ENCODE measurements around the gene NSG2. TPM values are rescaled to one million over a fixed set of nuclear protein-coding genes. Genes with fewer than 3 reads are reported as not detected.
"Not testable (repeated sequence)": the region's sequence is repeated elsewhere in the genome, so short reads cannot be mapped to it uniquely, and the experiment has no call there.

Gene NSG2
- polyA plus RNA-seq, 3 donors = 0.19 to 0.55 (median 0.47) TPM

DNA sequence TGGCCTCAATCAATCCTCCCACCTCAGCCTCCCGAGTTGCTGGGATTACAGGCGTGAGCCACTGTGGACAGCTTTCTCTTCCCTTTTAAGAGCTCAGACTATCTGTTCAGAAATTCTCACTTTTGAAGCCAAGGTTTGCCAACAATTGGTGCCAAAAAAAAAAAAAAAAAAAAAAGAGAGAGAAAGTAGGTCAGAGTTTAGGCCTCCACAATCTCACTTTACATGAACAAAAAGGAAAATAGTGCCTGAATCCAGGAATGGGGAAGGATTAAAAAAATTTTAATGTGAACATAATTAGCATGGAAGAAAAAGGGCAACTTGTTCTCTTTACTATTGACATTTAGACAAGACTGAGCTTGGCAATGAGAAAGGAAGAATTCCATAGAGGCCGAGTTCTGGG lies 94.1 kb downstream of the NSG2 start:
- no peak for DNase-seq (ENCODE audit: extremely low read depth in 1 of 11, low read depth in 9 of 11, low spot score in 4 of 11)

DNA sequence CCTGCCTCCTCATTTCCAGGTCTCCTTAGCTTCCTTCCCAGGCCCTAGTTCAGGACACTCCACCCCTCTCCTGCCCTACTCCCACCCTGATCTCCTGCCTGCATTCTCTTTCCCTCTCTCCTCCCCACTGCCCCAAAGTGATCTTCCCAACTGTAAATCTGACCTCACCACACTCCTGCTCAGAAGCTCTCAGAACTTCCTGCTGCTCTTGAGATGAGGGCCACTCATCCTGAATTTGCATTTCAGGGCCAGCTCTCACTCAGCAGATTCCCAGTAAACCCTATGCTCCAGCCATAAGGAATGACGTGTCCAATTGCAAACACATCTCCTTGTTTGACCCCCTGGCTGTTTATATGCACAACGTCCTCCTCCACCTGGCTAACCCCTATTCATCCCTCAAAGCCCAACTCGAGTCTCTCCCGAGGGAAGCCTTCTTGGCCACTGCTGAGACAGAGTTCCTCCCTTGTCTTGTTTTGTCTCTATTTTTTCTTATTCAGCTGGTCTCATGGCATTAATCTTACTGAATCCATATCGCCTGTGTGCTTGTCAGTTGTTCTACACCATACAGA lies 95.0 kb downstream of the NSG2 start:
- DNase-seq (ENCODE audit: extremely low read depth in 1 of 11, low read depth in 9 of 11, low spot score in 4 of 11) = no peak

DNA sequence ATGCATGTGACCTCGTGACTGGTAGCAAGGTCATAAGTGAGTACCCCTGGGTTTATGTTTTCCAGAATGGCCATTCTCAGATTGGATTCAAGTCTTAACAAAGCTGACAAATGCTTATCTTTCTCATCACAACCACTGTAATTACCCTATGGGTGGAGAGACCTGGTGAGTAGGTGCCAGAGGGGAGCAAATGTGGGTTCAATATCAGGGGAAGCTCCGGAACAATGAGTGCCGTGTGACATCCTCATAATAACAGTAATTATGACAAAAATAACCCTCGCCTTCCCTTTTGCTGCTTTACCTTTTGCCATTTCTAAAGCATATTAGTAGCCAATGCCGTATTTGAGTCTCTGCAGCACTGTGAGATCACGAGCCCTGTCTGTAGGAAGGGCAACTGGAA lies 95.9 kb downstream of the NSG2 start:
- no peak for DNase-seq (ENCODE audit: extremely low read depth in 1 of 11, low read depth in 9 of 11, low spot score in 4 of 11)

DNA sequence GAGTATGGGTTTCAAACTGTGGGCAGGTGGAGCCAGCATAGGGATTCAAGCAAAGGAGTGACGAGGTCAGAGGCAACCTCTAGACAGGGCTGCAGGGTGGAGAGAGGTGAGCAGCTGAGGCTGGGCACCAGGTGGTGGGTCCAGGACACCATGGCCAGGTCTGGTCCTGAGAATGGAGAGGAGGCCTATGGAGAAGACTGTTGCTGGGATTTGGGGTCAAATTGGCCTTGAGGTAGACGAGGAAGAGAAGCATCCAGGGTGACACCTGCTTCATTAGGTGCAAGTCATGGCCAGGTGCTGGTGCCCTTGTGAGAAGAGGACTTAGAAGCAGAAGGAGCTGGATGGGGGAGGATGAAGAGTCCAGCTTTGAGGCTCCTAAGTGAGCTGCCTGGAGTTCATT lies 99.6 kb downstream of the NSG2 start:
- DNase-seq (ENCODE audit: extremely low read depth in 1 of 11, low read depth in 9 of 11, low spot score in 4 of 11) = no peak

DNA sequence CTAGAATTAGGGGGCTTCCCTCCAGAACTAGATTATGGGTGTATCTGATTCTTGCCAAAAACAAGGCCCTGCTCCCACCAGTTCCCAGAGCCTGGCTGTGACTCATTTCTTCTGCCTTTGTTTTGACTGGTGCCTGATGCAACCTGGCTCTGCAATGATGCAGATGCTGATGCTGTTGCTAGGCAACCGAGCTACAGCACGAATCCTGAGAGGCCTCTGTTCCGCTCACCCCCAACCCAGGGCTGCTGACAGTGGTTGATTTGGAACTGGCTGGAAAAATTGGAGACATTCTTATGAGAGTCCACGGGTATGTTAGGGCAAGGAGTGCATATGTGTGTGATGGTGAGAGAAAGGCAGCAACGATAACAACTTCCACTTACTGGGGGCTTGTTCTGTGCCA lies 100.3 kb downstream of the NSG2 start:
- DNase-seq (ENCODE audit: extremely low read depth in 1 of 11, low read depth in 9 of 11, low spot score in 4 of 11) = no peak

DNA sequence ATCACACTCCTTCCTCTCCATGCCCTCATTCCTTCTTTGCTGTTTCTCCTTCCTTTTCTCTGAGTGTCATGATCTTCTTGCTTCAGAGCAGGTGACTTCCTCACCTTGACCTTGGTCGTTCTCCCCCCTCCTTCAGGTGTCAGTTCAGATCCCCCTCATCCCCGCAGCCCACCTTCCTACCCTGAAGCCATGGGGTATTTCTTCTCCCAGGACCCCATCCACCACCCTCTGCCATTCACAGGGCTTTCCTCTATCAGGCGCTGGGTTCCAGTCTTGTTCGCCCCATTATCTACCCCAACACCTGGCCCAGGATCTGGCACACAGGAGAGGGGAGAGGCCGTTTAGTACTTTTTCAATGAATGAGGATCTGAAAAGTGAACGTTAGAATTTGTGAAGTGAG lies 101.0 kb downstream of the NSG2 start:
- DNase-seq (ENCODE audit: extremely low read depth in 1 of 11, low read depth in 9 of 11, low spot score in 4 of 11) = no peak

DNA sequence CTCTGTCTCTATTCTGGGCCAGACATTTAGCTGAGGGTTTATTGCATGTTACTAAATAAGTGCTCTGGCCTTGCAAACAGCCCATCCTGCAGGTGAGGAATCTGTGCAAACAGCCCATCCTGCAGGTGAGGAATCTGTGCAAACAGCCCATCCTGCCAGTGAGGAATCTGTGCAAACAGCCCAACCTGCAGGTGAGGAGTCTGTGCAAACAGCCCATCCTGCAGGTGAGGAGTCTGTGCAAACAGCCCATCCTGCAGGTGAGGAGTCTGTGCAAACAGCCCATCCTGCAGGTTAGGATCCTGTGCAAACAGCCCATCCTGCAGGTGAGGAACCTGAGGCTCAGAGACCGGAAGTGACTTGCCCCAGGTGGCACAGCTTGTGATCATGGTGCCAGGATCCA lies 101.5 kb downstream of the NSG2 start:
- DNase-seq (ENCODE audit: extremely low read depth in 1 of 11, low read depth in 9 of 11, low spot score in 4 of 11) = not testable (repeated sequence)

DNA sequence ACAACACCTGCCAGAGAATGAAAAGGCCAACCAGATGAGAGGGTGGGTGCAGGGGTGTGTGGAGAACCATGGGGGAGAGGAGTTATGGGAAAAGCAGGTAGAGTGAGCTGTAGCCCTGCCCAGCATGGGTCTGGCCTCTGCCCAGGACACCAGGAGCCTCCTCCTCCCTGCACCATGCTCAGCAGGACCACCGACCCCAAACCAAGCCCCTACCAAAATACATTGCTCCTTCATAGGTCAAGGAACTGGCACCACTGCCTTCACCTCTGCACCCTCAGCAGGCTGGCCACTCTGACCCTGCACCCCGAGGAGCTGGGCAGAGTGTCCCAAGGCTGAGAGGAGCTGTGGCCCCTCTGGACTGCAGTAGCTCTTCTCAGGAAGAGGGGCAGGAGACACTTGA lies 102.0 kb downstream of the NSG2 start:
- DNase-seq (ENCODE audit: extremely low read depth in 1 of 11, low read depth in 9 of 11, low spot score in 4 of 11) = no peak

DNA sequence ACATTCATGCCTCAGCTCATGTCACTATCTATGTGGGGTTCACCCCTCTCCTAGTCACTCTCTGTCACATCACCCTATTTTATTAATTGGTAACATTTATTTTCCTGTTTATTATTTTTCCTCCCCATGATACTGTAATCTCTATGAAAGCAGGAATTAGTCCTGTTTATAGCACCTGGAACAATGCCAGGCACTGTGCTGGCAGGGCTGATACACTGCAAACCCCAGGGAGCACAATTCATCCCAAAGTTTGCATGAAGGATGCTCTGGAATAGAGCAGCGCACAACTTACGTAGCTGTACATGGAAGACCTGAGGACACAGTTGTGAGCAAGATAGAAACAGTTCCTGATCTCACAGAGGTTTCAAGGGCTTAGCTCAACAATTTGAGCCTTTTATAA lies 103.2 kb downstream of the NSG2 start:
- no peak for DNase-seq (ENCODE audit: extremely low read depth in 1 of 11, low read depth in 9 of 11, low spot score in 4 of 11)

DNA sequence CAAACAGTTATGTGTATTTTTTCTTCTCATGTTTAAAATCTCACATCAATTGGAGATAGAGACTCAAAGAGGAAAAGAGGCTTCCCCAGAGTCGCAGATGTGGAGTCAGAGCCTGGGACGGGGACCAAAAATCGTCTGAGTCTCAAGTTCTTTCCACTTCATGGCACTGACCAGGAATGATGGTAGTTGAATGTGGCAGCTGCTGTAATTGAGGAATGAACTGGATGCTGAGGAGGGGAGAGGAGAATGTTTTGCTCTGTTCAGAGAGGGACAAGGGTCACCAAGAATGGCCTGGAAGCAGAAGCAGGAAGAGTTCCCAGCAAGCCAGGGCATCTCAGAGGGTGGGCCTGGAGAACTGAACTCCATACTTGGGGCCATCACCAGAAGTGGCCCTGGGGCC lies 103.9 kb downstream of the NSG2 start:
- no peak for DNase-seq (ENCODE audit: extremely low read depth in 1 of 11, low read depth in 9 of 11, low spot score in 4 of 11)

DNA sequence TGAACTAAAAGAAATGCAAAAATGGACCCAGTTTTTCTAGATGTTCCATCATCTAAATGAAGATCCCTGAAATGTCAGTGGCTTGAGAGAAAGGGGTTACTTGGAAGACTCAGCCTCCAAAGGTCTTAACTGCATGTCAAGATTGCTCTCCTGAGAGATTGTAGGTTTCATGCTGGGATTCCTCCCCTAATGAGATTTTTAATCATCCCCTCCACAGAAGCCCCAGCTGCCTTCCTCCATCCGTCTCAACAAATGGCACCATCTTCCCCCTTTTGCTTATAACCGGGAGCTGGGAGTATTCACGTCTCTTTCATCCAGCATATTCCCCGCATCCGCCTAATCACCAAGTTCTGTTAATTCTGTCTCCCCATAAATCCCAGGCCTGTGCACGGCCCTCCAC lies 104.5 kb downstream of the NSG2 start:
- DNase-seq (ENCODE audit: extremely low read depth in 1 of 11, low read depth in 9 of 11, low spot score in 4 of 11) = no peak

DNA sequence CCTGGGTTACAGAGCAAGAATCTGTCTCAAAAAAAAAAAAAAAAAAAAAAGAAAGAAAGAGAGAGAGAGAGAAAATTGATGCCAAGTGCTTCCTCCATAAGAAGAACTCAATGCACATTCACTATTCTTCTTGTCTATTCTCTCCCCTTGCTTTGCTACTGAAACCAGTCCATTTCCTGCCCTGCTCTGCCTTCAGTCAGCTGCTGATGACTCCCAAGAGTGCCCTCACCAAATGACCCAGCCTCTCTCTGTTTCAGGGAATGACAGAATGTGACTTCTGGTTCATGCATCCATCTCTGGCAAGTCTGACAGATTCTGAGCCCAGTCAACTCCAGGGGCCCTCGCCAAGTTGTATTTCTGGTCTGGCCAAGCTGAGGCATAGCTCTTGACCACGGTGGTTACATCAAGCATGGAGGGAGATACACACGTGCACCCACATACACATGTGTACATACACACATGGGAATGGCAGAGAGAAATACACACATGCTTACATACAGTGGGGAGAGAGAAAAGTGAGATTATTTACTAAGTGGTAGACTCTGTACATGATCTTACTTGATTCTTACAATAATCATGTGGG lies 106.2 kb downstream of the NSG2 start:
- no peak for DNase-seq (ENCODE audit: extremely low read depth in 1 of 11, low read depth in 9 of 11, low spot score in 4 of 11)

DNA sequence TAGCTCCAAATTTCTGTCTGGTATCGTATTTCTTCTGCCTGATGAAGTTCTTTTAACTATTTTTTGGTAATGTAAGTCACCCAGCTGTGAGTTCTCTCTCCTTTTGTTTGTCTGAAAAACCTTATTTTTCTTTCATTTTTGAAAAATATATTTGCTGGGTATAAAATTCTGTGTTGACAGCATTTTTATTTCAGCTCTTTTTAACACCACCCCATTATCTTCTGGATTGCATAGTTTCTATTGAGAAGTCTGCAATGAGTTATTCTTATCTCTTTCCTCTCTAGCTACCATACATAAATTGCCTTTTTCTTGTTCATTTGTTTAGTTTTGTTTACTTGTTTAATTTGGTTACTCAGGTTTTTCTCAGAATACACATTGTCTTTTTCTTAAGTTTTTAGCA lies 109.1 kb downstream of the NSG2 start:
- DNase-seq (ENCODE audit: extremely low read depth in 1 of 11, low read depth in 9 of 11, low spot score in 4 of 11) = no peak

DNA sequence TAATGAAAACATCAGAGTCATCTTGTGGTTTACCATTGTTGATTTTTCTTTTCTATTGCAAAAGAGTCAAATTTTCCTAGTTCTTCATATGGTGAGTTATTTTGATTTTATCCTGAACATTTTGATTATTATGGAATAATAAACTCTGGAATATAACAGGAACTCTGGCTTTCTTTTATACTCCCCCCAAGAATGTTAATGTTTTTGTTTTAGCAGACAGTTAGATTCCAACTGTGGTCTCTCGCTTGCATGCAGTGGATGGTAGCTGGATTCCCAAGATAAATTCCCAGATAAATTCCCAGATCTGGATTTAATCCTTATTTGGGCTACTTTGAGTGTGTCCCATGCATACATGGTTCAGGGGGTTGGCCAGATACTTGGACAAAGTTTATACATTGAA lies 109.8 kb downstream of the NSG2 start:
- no peak for DNase-seq (ENCODE audit: extremely low read depth in 1 of 11, low read depth in 9 of 11, low spot score in 4 of 11)

DNA sequence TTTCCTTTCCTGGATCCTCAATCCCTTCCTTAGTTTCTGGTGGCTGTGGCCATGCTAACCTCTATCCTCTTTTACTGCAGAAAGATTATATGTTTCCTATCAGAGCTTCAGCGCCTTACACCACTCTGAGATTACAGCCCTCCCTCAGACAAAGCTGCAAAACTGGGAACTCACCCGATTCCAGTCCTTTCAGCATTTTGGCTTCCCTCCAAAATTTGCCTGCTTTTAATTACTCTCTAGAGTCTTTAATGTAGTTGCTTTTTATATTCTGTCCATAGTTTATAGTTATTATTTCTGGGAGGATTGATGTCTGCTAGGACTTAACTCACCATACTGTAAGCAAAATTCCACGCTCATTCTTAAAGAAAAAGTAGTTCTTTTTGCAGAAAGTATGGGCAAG lies 110.2 kb downstream of the NSG2 start:
- DNase-seq (ENCODE audit: extremely low read depth in 1 of 11, low read depth in 9 of 11, low spot score in 4 of 11) = no peak

DNA sequence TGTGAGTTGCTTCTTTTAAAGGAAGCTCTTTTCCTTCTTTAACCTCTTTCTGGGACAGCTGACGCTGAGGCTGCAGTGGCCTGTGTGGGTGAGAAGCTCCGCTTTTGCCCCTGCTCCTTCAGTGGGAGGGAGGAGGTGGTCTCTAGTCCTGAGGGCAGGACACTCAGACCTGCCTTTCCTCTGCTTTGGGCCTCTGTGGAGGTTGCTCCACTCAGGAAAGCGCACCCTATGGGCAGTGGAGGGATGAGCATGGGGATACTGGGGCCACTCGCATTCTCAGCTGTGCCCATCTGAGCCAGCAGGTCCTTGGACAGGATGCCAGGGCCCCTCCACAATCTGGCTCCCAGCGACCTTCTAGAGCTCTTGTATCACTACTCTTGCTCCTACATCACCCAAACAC lies 111.5 kb downstream of the NSG2 start:
- DNase-seq (ENCODE audit: extremely low read depth in 1 of 11, low read depth in 9 of 11, low spot score in 4 of 11) = no peak

Other genes with a start within 250 kb of the NSG2 start
- 10 to 100 TPM; 30.1 to 50.6 (median 37.2) TPM for gene CPEB4, start 157.4 kb upstream of the NSG2 start, polyA plus RNA-seq (ENCODE audit: insufficient read length in 3 of 3)
- gene C5orf47, start 56.5 kb upstream of the NSG2 start, polyA plus RNA-seq (ENCODE audit: insufficient read length in 3 of 3) = under 1 TPM; 0.10 to 0.12 (median 0.12) TPM